ENCODE measurements around the gene SLC27A2.

- TF ChIP-seq TAF1 (IDR thresholded peaks at IDR 0.05; ENCODE audit: borderline replicate concordance, low read depth, low read length) (no peak), POLR2A (IDR thresholded peaks at IDR 0.05; ENCODE audit: low read depth, low read length) (no peak), POLR2AphosphoS5 (IDR thresholded peaks at IDR 0.05; ENCODE audit: low read depth, low read length) (no peak)
Observed at GRCh38 chr15:50143255-50143860, 38.6 kb upstream of the SLC27A2 start.

Data from GM12892 (cell line).